Forelimb muscle (tissue), 1 donor: ENCODE results near the gene SNX25. TPM values are rescaled to one million over a fixed set of nuclear protein-coding genes. Genes with fewer than 3 reads are reported as not detected.
"Not testable (repeated sequence)": the region's sequence is repeated elsewhere in the genome, so short reads cannot be mapped to it uniquely, and the experiment has no call there.

Experiments
- DNase-seq: peaks from one replicate; pipeline ENCODE4 v3.0.0-alpha.2; 2013; ENCODE audit warnings: low read depth
- polyA plus RNA-seq: library from polyadenylated mRNA; unstranded; fragments of 120-200 nt; gene quantifications from one replicate; pipeline ENCODE4 v1.2.1, GENCODE V29; 2013; ENCODE audit not compliant: insufficient read length

SNX25 gene
- polyA plus RNA-seq, 1 donor: 7.6 TPM

DNA sequence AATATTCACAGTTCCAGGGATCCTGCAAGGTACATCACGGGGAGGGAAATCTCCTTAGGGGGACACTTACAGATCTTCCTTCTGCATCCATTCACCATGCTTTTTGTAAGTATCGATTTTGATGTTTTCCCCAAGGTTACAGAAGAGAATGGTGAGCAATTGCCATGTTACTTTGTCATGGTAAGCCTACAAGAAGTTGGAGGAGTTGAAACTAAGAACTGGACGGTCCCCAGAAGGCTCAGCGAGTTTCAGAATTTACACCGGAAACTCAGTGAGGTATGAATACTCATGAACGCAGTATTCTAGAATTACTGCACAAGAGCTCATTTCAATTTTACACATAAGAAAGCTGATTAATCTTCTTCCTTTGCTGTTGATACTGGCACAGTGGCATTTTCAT lies 132.4 kb downstream of the SNX25 start:
- no peak for DNase-seq

GRCh38 chr4:185343726-185344581 lies 134.6 kb downstream of the SNX25 start:
- no peak for DNase-seq

GRCh38 chr4:185344743-185345538 lies 135.5 kb downstream of the SNX25 start:
- no peak for DNase-seq

DNA sequence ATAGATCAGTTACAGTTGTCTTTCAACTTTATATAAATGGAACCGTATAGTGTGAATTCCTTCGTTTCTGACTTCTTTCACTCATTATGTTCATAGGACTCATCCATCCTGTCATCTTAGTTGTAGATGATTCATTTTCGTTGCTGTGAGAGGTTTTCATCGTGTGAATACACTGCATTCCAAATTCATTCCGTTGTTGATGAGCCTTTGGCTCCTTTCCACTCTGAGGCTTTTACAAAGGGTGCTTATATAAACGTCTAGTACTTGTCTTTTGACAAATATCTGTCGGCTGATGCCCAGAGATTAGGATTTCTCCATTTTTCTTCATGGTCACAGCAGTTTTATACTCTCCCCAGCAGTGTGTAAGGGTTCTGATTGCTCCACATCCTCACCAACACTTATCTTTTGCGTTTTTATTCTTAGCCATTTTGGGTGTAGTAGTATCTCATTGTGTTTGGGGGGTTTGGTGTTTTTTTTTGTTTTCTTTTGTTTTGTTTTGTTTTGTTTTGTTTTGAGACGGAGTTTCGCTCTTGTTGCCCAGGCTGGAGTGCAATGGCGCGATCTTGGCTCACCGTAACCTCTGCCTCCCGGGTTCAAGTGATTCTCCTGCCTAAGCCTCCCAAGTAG lies 137.7 kb downstream of the SNX25 start:
- DNase-seq: no peak

GRCh38 chr4:185351691-185352090 lies 142.3 kb downstream of the SNX25 start:
- DNase-seq: no peak

DNA sequence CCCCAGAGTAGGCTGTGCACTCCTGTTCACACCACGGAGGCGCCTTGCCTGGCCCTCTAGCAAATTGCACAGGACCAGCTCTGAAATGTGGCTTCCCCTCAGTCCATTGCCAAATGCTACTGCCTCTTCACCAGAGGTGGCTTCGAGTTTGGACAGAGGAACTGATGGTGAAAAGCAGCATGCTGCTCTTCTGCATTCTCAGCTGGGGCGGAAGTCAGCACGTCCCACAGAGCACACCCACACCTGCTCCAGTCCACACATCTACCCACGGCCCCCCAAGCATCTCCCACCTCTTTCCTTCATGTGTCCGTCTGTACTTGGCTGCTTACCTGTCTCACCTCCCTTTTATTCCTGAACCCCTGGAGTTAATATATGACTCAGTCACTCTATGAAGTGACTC lies 142.8 kb downstream of the SNX25 start:
- no peak for DNase-seq

DNA sequence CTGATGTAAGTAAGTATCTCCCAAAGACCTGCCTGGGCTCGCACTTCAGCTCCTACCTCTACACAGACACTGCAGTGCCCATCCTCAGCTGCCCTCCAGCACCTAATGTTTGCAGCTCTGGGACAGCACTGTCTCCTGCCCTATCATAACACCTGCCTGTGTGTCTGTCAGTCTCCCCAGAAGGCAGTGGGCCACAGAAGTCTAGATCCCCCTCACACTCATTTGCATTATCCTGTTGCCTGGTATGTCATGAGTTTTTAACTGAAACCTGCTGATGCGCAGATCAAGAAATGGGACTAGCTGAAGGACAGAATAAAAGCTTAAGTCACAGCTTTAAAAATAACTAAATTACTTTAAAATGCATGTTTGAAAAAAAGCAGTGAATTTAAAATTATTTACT lies 143.3 kb downstream of the SNX25 start:
- DNase-seq: no peak

DNA sequence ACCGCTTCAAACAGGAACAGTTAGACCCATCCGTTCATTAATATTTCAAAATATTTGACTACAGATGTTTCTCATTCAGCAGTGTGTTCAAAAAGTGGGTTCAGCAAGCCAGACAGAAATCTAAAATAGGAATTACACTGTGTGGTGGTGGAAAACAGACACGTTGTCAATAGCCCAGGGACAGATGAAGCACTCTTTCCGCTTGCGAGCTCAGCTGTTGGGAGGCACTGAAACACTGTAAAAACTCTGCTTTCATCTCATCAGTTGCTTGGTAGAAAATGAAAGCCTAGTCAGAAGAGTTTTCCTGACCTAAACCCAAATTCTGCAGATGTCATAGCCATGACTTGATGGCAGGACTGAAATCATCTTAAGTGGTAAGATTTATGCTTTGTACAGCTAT lies 147.8 kb downstream of the SNX25 start:
- DNase-seq: peak; percentile 51

DNA sequence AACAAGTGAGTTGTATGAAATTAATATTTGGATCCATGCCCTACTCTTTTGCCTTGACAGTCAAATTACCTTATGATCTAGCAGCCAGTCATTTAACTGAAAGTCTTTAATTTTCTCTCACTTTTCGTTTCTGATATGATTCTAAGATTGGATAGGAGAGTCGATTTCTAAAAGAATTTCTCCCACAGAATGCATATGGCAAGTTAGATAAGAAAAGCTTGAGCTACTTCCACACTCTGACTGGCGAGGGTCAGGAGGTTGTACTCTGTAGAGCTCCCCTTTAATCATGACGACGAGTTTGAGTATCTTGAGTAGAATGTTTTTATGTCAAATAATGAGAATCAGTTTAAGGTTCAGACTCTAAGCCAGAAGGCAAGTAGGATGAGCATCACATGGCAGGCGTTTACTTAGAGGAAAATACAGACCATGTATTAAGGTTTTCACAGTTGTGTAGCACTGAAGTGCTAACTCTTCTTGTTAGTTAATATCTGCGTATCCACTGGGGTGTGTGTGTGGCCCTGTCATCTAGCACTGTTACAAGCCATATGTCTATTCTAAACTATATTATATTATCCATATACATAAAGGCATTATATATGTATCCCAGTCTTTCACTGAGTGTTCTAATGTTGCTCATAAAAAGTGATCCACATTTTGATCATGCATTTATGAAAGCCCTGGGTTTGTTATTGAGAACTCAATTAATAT lies 148.5 kb downstream of the SNX25 start:
- no peak for DNase-seq

DNA sequence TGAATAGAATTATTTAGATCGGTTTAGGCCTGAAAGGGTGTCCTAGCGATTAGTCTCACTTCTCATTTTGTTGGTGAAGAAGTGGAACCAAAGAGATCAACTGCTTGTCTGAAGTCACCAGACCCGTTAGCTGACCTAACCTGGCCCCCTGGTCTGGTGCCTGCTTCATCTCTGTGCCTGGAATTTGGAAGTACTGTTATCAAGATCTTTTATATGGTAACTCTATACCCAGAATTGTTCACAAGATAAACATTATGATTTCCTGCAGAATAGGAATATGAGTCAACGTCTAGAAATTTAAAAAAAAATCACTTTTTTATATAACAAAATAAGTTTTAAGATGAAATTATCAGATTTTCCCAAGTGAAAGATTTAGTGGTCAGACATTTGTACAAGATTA lies 149.1 kb downstream of the SNX25 start:
- no peak for DNase-seq

DNA sequence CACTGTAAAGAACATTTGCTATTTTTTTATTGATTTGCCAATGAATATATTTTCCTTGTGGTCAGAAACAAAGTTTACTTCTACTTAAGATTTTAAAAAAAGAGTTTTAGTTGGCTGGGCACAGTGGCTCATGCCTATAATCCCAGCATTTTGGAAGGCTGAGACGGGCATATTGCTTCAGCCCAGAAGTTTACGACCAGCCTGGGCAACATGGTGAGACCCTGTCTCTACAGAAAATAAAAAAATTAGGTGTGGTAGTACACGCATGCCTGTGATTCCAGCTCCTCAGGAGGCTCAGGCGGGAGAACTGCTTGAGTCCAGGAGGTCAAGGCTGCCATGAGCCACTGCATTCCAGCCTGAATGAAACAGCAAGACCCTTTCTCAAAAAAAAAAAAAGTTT lies 149.6 kb downstream of the SNX25 start:
- no peak for DNase-seq

GRCh38 chr4:185359767-185360446 lies 150.5 kb downstream of the SNX25 start:
- no peak for DNase-seq

DNA sequence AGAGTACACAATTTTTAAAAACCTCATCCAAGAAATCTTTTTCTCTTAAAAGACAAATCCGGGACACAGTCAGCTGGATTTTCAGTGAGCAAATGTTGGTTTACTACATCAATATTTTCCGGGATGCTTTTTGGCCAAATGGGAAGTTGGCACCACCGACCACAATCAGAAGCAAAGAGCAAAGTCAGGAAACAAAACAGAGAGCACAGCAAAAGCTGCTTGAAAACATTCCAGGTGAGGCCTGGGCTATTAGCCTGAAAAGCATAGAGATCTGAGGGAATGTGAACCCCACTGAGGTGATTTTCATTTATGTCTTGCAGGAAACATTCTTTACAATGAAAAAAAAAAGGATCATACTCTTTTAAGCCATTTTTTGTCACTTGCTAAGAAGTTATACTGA lies 152.5 kb downstream of the SNX25 start:
- DNase-seq: no peak

GRCh38 chr4:185362570-185362969 lies 153.2 kb downstream of the SNX25 start:
- DNase-seq: not testable (repeated sequence)

GRCh38 chr4:185363251-185363650 lies 153.9 kb downstream of the SNX25 start:
- no peak for DNase-seq

DNA sequence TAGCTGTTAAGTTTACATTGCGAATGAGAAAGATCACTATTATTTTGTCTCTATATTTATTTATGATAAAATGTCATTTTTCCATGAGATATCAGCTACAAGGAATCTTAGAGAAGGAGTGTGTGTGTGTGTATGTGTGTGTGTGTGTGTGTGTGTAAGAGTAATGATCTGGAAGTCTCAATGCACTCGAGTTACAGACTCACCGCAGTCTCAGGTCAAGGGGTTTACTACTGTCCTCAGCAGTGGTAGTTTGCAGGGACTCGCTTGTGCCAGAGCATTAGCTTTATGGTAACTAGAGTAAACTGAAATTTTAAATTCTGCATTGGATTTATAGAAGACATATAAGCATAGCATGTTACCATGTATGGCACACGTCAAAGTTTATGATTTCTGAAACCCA lies 155.5 kb downstream of the SNX25 start:
- DNase-seq: no peak

- DNase-seq: no peak
Measured at GRCh38 chr4:185369731-185370130, 160.3 kb downstream of the SNX25 start.

DNA sequence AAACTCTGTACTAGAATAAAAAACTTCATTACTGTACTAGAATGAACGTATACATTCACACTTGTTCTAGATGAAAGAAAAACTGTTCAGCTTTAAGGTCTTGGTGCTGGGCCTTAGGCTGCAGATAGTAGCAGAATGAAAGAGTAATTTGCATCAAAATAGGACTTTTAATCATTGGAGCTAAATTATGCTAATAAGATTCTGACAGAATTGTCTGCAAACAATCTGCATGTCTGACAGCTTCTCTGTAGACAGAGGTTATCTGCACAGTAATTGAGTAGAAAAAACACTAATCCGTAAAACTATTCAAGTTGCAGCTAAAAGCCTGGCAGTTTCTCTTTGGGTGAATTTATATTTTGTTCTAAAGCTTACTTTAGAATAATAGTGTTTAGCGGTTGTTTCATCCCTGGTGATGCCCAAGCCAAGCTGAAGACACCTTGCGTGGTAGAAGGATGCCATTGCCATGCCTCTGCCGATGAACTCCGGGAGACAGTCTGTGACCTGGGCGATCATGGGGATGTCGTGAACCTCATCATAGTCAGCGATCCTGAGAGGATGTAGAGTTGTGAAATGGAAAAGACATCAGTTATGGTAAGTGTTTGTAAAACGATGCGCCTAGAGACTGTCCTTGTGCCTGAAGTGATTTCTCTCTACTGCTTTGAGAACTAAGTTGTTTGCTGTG lies 161.0 kb downstream of the SNX25 start:
- DNase-seq: no peak

- DNase-seq: no peak
Measured at GRCh38 chr4:185371702-185372101, 162.3 kb downstream of the SNX25 start.

GRCh38 chr4:185374027-185374426 lies 164.6 kb downstream of the SNX25 start:
- DNase-seq: no peak

GRCh38 chr4:185374573-185374972 lies 165.2 kb downstream of the SNX25 start:
- DNase-seq: no peak
